ENCODE results near the gene AR.

DNA sequence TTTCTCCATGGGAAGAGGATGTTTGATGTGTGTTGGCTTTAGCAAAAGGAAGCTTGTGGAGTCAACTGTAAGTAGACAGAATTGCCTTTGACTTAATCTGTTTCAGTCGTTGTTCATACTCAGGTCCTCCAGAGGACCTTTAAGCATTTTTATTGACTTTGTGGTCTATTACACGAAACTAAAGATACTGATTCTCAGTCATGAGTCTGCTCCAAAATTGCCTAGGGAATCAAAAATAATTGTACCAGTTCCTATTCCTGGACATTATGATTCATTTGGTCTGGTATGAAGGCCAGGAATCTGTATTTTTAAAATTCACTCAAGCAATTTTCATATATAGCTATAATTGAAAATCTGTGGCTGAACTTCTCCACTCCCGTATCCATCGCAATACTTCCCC, 38.6 kb downstream of the AR start:
- TF ChIP-seq, protein P1, sequence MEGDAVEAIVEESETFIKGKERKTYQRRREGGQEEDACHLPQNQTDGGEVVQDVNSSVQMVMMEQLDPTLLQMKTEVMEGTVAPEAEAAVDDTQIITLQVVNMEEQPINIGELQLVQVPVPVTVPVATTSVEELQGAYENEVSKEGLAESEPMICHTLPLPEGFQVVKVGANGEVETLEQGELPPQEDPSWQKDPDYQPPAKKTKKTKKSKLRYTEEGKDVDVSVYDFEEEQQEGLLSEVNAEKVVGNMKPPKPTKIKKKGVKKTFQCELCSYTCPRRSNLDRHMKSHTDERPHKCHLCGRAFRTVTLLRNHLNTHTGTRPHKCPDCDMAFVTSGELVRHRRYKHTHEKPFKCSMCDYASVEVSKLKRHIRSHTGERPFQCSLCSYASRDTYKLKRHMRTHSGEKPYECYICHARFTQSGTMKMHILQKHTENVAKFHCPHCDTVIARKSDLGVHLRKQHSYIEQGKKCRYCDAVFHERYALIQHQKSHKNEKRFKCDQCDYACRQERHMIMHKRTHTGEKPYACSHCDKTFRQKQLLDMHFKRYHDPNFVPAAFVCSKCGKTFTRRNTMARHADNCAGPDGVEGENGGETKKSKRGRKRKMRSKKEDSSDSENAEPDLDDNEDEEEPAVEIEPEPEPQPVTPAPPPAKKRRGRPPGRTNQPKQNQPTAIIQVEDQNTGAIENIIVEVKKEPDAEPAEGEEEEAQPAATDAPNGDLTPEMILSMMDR (IDR thresholded peaks at IDR 0.05): no peak
- no peak for TF ChIP-seq EZH2 (IDR thresholded peaks at IDR 0.05; ENCODE audit: borderline replicate concordance, insufficient read depth, low read depth, low read length, poor library complexity, severe bottlenecking)

All from B cell (primary cell).